ENCODE measurements around the gene PHLPP2.
A peak's percentile ranks its signal among the peaks of the same experiment; 100 is the strongest.
"Not testable (repeated sequence)": the region's sequence is repeated elsewhere in the genome, so short reads cannot be mapped to it uniquely, and the experiment has no call there.

The PHLPP2 gene

GRCh38 chr16:71722801-71723536 is 1.5 kb downstream of the PHLPP2 start:
- DNase-seq: peak in 1 of 2 experiments; percentile 4

GRCh38 chr16:71721066-71721740 is 3.3 kb downstream of the PHLPP2 start:
- DNase-seq: no peak

- no peak for DNase-seq
Observed at GRCh38 chr16:71712501-71712900, 12.0 kb downstream of the PHLPP2 start.

GRCh38 chr16:71711789-71712188 is 12.7 kb downstream of the PHLPP2 start:
- no peak for DNase-seq

- DNase-seq: no peak
Observed at GRCh38 chr16:71709229-71709781, 15.2 kb downstream of the PHLPP2 start.

GRCh38 chr16:71708696-71709095 is 15.8 kb downstream of the PHLPP2 start:
- no peak for DNase-seq

- DNase-seq: no peak
Observed at GRCh38 chr16:71707199-71707598, 17.3 kb downstream of the PHLPP2 start.

GRCh38 chr16:71706046-71706445 is 18.5 kb downstream of the PHLPP2 start:
- DNase-seq: no peak

GRCh38 chr16:71703333-71703732 is 21.2 kb downstream of the PHLPP2 start:
- no peak for DNase-seq

GRCh38 chr16:71700831-71701230 is 23.7 kb downstream of the PHLPP2 start:
- no peak for DNase-seq

GRCh38 chr16:71698491-71698890 is 26.0 kb downstream of the PHLPP2 start:
- DNase-seq: no peak

GRCh38 chr16:71693164-71693563 is 31.3 kb downstream of the PHLPP2 start:
- no peak for DNase-seq

GRCh38 chr16:71689901-71690300 is 34.6 kb downstream of the PHLPP2 start:
- no peak for DNase-seq

- no peak for DNase-seq
Observed at GRCh38 chr16:71687861-71688260, 36.6 kb downstream of the PHLPP2 start.

- DNase-seq: not testable (repeated sequence)
Observed at GRCh38 chr16:71684280-71684679, 40.2 kb downstream of the PHLPP2 start.

- no peak for DNase-seq
Observed at GRCh38 chr16:71681360-71681759, 43.1 kb downstream of the PHLPP2 start.

- DNase-seq: no peak
Observed at GRCh38 chr16:71676236-71676635, 48.3 kb downstream of the PHLPP2 start.

- no peak for DNase-seq
Observed at GRCh38 chr16:71675380-71675779, 49.1 kb downstream of the PHLPP2 start.

- DNase-seq: no peak
Observed at GRCh38 chr16:71674229-71674628, 50.3 kb downstream of the PHLPP2 start.

- no peak for DNase-seq
Observed at GRCh38 chr16:71673582-71673973, 50.9 kb downstream of the PHLPP2 start.

- no peak for DNase-seq
Observed at GRCh38 chr16:71672803-71673581, 51.5 kb downstream of the PHLPP2 start.

GRCh38 chr16:71672125-71672524 is 52.4 kb downstream of the PHLPP2 start:
- no peak for DNase-seq

GRCh38 chr16:71671165-71671564 is 53.3 kb downstream of the PHLPP2 start:
- DNase-seq: no peak
